K562 (cell line): ENCODE data around the gene FUT2. TPM values are rescaled to one million over a fixed set of nuclear protein-coding genes. Genes with fewer than 3 reads are reported as not detected.

Experiments used
- DDX20 ChIP-seq: fragments of 450-650 bp; IDR thresholded peaks from 2 replicates; pipeline ENCODE4 v1.6.1; 2016; ENCODE audit warnings: missing genetic modification characterization, low read depth, mild to moderate bottlenecking, missing compliant biosample characterization, moderate library complexity
- ETV6 ChIP-seq, 3 experiments: fragments of 150-350 bp in 1 of 3; sonication (generic) in 1 of 3; formaldehyde crosslinking in 1 of 3; IDR thresholded peaks; 2 replicates each; pipeline versions ENCODE4 v1.6.1 to v1.8.0; 2014 to 2022; ENCODE audit warnings: borderline replicate concordance in 2 of 3, low read depth in 2 of 3, antibody characterized with exemption in 1 of 3, low read length in 1 of 3, mild to moderate bottlenecking in 1 of 3, missing genetic modification reagents in 1 of 3
- NCOA6 ChIP-seq: fragments of 450-650 bp; IDR thresholded peaks from 2 replicates; pipeline ENCODE4 v1.6.1; 2017; ENCODE audit warnings: mild to moderate bottlenecking
- PRMT5 ChIP-seq: sonication (generic); formaldehyde crosslinking; IDR thresholded peaks from 2 replicates; pipeline ENCODE4 v1.5.0; 2020; ENCODE audit warnings: missing genetic modification reagents
- PTTG1 ChIP-seq: fragments of 450-650 bp; IDR thresholded peaks from 2 replicates; pipeline ENCODE4 v1.6.1; 2016; ENCODE audit warnings: low read depth, mild to moderate bottlenecking, missing genetic modification characterization, missing compliant biosample characterization
- RNF2 ChIP-seq: sonication (generic); IDR thresholded peaks from 2 replicates; pipeline ENCODE4 v1.6.1; 2016
- SMARCB1 ChIP-seq: IDR thresholded peaks from 2 replicates; pipeline ENCODE4 v1.6.1; 2011; ENCODE audit warnings: improper control_type of control experiment, low read depth; ENCODE audit not compliant: insufficient read length
- SMC3 ChIP-seq: conservative IDR thresholded peaks from 2 replicates; pipeline ENCODE4 v1.6.1; 2011; ENCODE audit warnings: low read depth, low read length, improper control_type of control experiment; ENCODE audit not compliant: insufficient read depth
- TEAD1 ChIP-seq, 2 experiments: fragments of 450-650 bp in 1 of 2; sonication (generic) in 1 of 2; formaldehyde crosslinking; IDR thresholded peaks; 2 replicates each; pipeline versions ENCODE4 v1.4.0 to v1.8.0; 2020 to 2022; ENCODE audit warnings: mild to moderate bottlenecking in 2 of 2, missing genetic modification reagents in 1 of 2
- XRCC5 ChIP-seq: fragments of 200-400 bp; formaldehyde crosslinking; IDR thresholded peaks from 2 replicates; pipeline ENCODE4 v1.6.1; 2017; ENCODE audit warnings: low read depth, mild to moderate bottlenecking, low read length
- polyA plus RNA-seq, 8 experiments: library from polyadenylated mRNA; depleted of rRNA in 4 of 8; stranded (reverse) in 5 of 8; unstranded in 3 of 8; fragments of >200 nt; fragmentation: Nextera tagmentation in 2 of 8; fragmentation: Illumina TruSeq in 1 of 8; extraction: Ambion mirVana in 2 of 8; extraction: Trizol in 1 of 8; gene quantifications; 2 replicates each; pipeline versions ENCODE4 v1.2.1 to v1.2.3, GENCODE V29; 2011 to 2014; ENCODE audit warnings: inconsistent platforms in 1 of 8, missing spikeins in 1 of 8
- total RNA-seq, 7 experiments: library from RNA; depleted of rRNA in 6 of 7; stranded (reverse); fragments of >200 nt in 6 of 7; fragmentation: Illumina TruSeq in 2 of 7; extraction: Trizol in 2 of 7; gene quantifications; 2 replicates each; pipeline versions ENCODE4 v1.2.1 to v1.2.3, GENCODE V29; 2011 to 2021; ENCODE audit warnings: low replicate concordance in 1 of 7
- TF ChIP-seq, protein P1 (sequence below): fragments of 200-600 bp; sonication (generic); IDR thresholded peaks from one replicate; pipeline ENCODE4 v1.6.1; 2012; ENCODE audit warnings: mild to moderate bottlenecking, low read depth, low read length, inconsistent platforms

Gene FUT2
- total and polyA plus RNA-seq, 9 of the 15 experiments (the other 6 are each of a cell fraction or from before 2014, with no cell fraction given) = 0.03 to 0.04 TPM; not detected in 7

GRCh38 chr19:48741129-48741999 lies 45.6 kb downstream of the FUT2 start (continued):
- TF ChIP-seq, protein P1, sequence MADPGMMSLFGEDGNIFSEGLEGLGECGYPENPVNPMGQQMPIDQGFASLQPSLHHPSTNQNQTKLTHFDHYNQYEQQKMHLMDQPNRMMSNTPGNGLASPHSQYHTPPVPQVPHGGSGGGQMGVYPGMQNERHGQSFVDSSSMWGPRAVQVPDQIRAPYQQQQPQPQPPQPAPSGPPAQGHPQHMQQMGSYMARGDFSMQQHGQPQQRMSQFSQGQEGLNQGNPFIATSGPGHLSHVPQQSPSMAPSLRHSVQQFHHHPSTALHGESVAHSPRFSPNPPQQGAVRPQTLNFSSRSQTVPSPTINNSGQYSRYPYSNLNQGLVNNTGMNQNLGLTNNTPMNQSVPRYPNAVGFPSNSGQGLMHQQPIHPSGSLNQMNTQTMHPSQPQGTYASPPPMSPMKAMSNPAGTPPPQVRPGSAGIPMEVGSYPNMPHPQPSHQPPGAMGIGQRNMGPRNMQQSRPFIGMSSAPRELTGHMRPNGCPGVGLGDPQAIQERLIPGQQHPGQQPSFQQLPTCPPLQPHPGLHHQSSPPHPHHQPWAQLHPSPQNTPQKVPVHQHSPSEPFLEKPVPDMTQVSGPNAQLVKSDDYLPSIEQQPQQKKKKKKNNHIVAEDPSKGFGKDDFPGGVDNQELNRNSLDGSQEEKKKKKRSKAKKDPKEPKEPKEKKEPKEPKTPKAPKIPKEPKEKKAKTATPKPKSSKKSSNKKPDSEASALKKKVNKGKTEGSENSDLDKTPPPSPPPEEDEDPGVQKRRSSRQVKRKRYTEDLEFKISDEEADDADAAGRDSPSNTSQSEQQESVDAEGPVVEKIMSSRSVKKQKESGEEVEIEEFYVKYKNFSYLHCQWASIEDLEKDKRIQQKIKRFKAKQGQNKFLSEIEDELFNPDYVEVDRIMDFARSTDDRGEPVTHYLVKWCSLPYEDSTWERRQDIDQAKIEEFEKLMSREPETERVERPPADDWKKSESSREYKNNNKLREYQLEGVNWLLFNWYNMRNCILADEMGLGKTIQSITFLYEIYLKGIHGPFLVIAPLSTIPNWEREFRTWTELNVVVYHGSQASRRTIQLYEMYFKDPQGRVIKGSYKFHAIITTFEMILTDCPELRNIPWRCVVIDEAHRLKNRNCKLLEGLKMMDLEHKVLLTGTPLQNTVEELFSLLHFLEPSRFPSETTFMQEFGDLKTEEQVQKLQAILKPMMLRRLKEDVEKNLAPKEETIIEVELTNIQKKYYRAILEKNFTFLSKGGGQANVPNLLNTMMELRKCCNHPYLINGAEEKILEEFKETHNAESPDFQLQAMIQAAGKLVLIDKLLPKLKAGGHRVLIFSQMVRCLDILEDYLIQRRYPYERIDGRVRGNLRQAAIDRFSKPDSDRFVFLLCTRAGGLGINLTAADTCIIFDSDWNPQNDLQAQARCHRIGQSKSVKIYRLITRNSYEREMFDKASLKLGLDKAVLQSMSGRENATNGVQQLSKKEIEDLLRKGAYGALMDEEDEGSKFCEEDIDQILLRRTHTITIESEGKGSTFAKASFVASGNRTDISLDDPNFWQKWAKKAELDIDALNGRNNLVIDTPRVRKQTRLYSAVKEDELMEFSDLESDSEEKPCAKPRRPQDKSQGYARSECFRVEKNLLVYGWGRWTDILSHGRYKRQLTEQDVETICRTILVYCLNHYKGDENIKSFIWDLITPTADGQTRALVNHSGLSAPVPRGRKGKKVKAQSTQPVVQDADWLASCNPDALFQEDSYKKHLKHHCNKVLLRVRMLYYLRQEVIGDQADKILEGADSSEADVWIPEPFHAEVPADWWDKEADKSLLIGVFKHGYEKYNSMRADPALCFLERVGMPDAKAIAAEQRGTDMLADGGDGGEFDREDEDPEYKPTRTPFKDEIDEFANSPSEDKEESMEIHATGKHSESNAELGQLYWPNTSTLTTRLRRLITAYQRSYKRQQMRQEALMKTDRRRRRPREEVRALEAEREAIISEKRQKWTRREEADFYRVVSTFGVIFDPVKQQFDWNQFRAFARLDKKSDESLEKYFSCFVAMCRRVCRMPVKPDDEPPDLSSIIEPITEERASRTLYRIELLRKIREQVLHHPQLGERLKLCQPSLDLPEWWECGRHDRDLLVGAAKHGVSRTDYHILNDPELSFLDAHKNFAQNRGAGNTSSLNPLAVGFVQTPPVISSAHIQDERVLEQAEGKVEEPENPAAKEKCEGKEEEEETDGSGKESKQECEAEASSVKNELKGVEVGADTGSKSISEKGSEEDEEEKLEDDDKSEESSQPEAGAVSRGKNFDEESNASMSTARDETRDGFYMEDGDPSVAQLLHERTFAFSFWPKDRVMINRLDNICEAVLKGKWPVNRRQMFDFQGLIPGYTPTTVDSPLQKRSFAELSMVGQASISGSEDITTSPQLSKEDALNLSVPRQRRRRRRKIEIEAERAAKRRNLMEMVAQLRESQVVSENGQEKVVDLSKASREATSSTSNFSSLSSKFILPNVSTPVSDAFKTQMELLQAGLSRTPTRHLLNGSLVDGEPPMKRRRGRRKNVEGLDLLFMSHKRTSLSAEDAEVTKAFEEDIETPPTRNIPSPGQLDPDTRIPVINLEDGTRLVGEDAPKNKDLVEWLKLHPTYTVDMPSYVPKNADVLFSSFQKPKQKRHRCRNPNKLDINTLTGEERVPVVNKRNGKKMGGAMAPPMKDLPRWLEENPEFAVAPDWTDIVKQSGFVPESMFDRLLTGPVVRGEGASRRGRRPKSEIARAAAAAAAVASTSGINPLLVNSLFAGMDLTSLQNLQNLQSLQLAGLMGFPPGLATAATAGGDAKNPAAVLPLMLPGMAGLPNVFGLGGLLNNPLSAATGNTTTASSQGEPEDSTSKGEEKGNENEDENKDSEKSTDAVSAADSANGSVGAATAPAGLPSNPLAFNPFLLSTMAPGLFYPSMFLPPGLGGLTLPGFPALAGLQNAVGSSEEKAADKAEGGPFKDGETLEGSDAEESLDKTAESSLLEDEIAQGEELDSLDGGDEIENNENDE = no peak
- no peak for TF ChIP-seq PTTG1 (tag)
- no peak for TF ChIP-seq ETV6 (IDR thresholded peaks at IDR 0.05; ENCODE audit: borderline replicate concordance in 1 of 2, low read depth in 2 of 2, low read length in 1 of 2)
- no peak for TF ChIP-seq ETV6 (CRISPR knock-in tag; IDR thresholded peaks at IDR 0.05; ENCODE audit: borderline replicate concordance)
- TF ChIP-seq TEAD1 (CRISPR knock-in tag; IDR thresholded peaks at IDR 0.05) = no peak
- no peak for TF ChIP-seq SMC3
- no peak for TF ChIP-seq DDX20
- TF ChIP-seq NCOA6 = no peak
- no peak for TF ChIP-seq XRCC5
- no peak for TF ChIP-seq SMARCB1
- TF ChIP-seq RNF2 = no peak
- no peak for TF ChIP-seq PRMT5 (CRISPR knock-in tag)
